ENCODE measurements around the gene LIMK2. TPM values are rescaled to one million over a fixed set of nuclear protein-coding genes. Genes with fewer than 3 reads are reported as not detected.

LIMK2 gene
- total RNA-seq, 2 experiments from 2014 or later = 48.6 to 54.5 TPM

- Mint-ChIP-seq H3K27ac (peak overlapping the region; percentile 65), H3K36me3 (ENCODE audit: low read depth) (peaks cover 50% of the 10 kb centered on the region), H3K4me3 (no peak overlapping the region), H3K9me3 (no peaks in the 10 kb centered on the region), H3K4me1 (peaks cover 31% of the 10 kb centered on the region), H3K27me3 (no peaks in the 10 kb centered on the region)
- no peak for DNase-seq
- ChIA-PET CTCF (interaction anchor here (1.1 to 2.6 kb wide), 4 partner anchors 9 to 61 kb away, joined by 4 to 13 read pairs (median 6); partner anchors contain the start of gene LIMK2), POLR2A (no interaction called here)
Measured at GRCh38 chr22:31271485-31271884, 59.4 kb downstream of the LIMK2 start.

GRCh38 chr22:31272522-31273446 is 60.7 kb downstream of the LIMK2 start:
- Mint-ChIP-seq H3K27me3 (no peaks in the 10 kb centered on the region), H3K9me3 (no peaks in the 10 kb centered on the region), H3K4me3 (no peak overlapping the region), H3K27ac (peak overlapping the region; percentile 13), H3K36me3 (ENCODE audit: low read depth) (peaks cover 51% of the 10 kb centered on the region), H3K4me1 (peaks cover 41% of the 10 kb centered on the region)
- DNase-seq = peak; percentile 66
- ChIA-PET POLR2A (no interaction called here), CTCF (interaction anchor here (0.6 to 2.6 kb wide), 22 partner anchors 10 to 490 kb away, joined by 3 to 13 read pairs (median 4); partner anchors contain the start of genes LIMK2, PIK3IP1 and SELENOM)

- ChIA-PET CTCF (interaction anchor here (0.5 to 2.1 kb wide), 10 partner anchors 10 to 193 kb away, joined by 3 to 8 read pairs (median 3); partner anchors contain the start of genes PIK3IP1 and SMTN), POLR2A (no interaction called here)
- no peaks in the 10 kb centered on the region for H3K9me3 Mint-ChIP-seq
- H3K4me1 Mint-ChIP-seq = peaks cover 50% of the 10 kb centered on the region
- peak overlapping the region; percentile 10 for H3K27ac Mint-ChIP-seq
- DNase-seq = no peak
- no peaks in the 10 kb centered on the region for H3K27me3 Mint-ChIP-seq
- H3K4me3 Mint-ChIP-seq = no peak overlapping the region
- peaks cover 54% of the 10 kb centered on the region for H3K36me3 Mint-ChIP-seq (ENCODE audit: low read depth)
Measured at GRCh38 chr22:31274017-31274416, 61.9 kb downstream of the LIMK2 start.

- Mint-ChIP-seq H3K36me3 (ENCODE audit: low read depth) (peaks cover 60% of the 10 kb centered on the region), H3K27ac (peak overlapping the region; percentile 70), H3K27me3 (no peaks in the 10 kb centered on the region), H3K4me1 (peaks cover 60% of the 10 kb centered on the region), H3K9me3 (no peaks in the 10 kb centered on the region), H3K4me3 (no peak overlapping the region)
- DNase-seq = no peak
- ChIA-PET POLR2A (no interaction called here), CTCF (interaction anchor here (0.6 to 1.4 kb wide), 5 partner anchors 10 to 193 kb away, joined by 3 to 6 read pairs (median 3); no protein-coding TSS in a partner anchor)
Measured at GRCh38 chr22:31275018-31275417, 62.9 kb downstream of the LIMK2 start.

- Mint-ChIP-seq H3K9me3 (no peaks in the 10 kb centered on the region), H3K4me1 (peaks cover 63% of the 10 kb centered on the region), H3K36me3 (ENCODE audit: low read depth) (peaks cover 65% of the 10 kb centered on the region), H3K27ac (peak overlapping the region; percentile 63), H3K4me3 (no peak overlapping the region), H3K27me3 (no peaks in the 10 kb centered on the region)
- ChIA-PET CTCF (interaction anchor here (0.7 to 1.4 kb wide), 3 partner anchors 9 to 27 kb away, joined by 3 to 6 read pairs (median 3); no protein-coding TSS in a partner anchor), POLR2A (no interaction called here)
- no peak for DNase-seq
Measured at GRCh38 chr22:31275576-31275975, 63.5 kb downstream of the LIMK2 start.

GRCh38 chr22:31276426-31277167 is 64.5 kb downstream of the LIMK2 start:
- POLR2A ChIA-PET = no interaction called here
- Mint-ChIP-seq H3K27ac (no peak overlapping the region), H3K36me3 (ENCODE audit: low read depth) (peaks cover 71% of the 10 kb centered on the region), H3K27me3 (no peaks in the 10 kb centered on the region), H3K4me1 (peaks cover 67% of the 10 kb centered on the region), H3K4me3 (no peak overlapping the region), H3K9me3 (no peaks in the 10 kb centered on the region)
- CTCF ChIA-PET = interaction anchor here (0.6 to 2.0 kb wide), 3 partner anchors 13 to 118 kb away, joined by 4 to 7 read pairs (median 4); partner anchors contain the start of gene PIK3IP1
- no peak for DNase-seq

GRCh38 chr22:31277741-31278140 is 65.6 kb downstream of the LIMK2 start:
- peaks cover 79% of the 10 kb centered on the region for H3K36me3 Mint-ChIP-seq (ENCODE audit: low read depth)
- H3K4me3 Mint-ChIP-seq = peak overlapping the region; percentile 22
- peak overlapping the region; percentile 99 for H3K27ac Mint-ChIP-seq
- no peaks in the 10 kb centered on the region for H3K27me3 Mint-ChIP-seq
- CTCF ChIA-PET = interaction anchor here (0.7 to 2.0 kb wide), 5 partner anchors 12 to 1626 kb away, joined by 3 to 7 read pairs (median 4); partner anchors contain the start of gene PIK3IP1
- H3K9me3 Mint-ChIP-seq = no peaks in the 10 kb centered on the region
- POLR2A ChIA-PET = no interaction called here
- no peak for DNase-seq
- peaks cover 68% of the 10 kb centered on the region for H3K4me1 Mint-ChIP-seq

GRCh38 chr22:31278151-31278621 is 66.1 kb downstream of the LIMK2 start:
- CTCF ChIA-PET = interaction anchor here (0.6 to 2.0 kb wide), 6 partner anchors 12 to 480 kb away, joined by 3 to 7 read pairs (median 4); partner anchors contain the start of gene PIK3IP1
- H3K4me3 Mint-ChIP-seq = peak overlapping the region; percentile 22
- no peak for DNase-seq

GRCh38 chr22:31278626-31279326 is 66.7 kb downstream of the LIMK2 start:
- Mint-ChIP-seq H3K4me1 (peaks cover 73% of the 10 kb centered on the region), H3K4me3 (peak overlapping the region; percentile 47), H3K27ac (peak overlapping the region; percentile 99), H3K36me3 (ENCODE audit: low read depth) (peaks cover 83% of the 10 kb centered on the region), H3K27me3 (no peaks in the 10 kb centered on the region), H3K9me3 (no peaks in the 10 kb centered on the region)
- ChIA-PET POLR2A (interaction anchor here (0.6 kb wide), 1 partner anchor 10 kb away, joined by 6 read pairs; no protein-coding TSS in a partner anchor), CTCF (interaction anchor here (0.6 to 2.0 kb wide), 8 partner anchors 10 to 480 kb away, joined by 3 to 9 read pairs (median 4); partner anchors contain the start of gene PIK3IP1)
- DNase-seq = peak; percentile 70

More at GRCh38 chr22:31278151-31278621, 66.1 kb downstream of the LIMK2 start:
- Mint-ChIP-seq H3K4me1 (peaks cover 68% of the 10 kb centered on the region), H3K27ac (peak overlapping the region; percentile 99), H3K27me3 (no peaks in the 10 kb centered on the region), H3K9me3 (no peaks in the 10 kb centered on the region), H3K36me3 (ENCODE audit: low read depth) (peaks cover 79% of the 10 kb centered on the region)
- POLR2A ChIA-PET = no interaction called here

GRCh38 chr22:31279327-31279669 is 67.2 kb downstream of the LIMK2 start:
- ChIA-PET POLR2A (interaction anchor here (0.5 to 0.6 kb wide), 3 partner anchors 10 to 112 kb away, joined by 3 to 6 read pairs (median 6); no protein-coding TSS in a partner anchor), CTCF (interaction anchor here (1.1 to 1.6 kb wide), 3 partner anchors 11 to 29 kb away, joined by 3 to 9 read pairs (median 7); partner anchors contain the start of gene PIK3IP1)
- Mint-ChIP-seq H3K4me1 (peaks cover 76% of the 10 kb centered on the region), H3K4me3 (peak overlapping the region; percentile 47), H3K27ac (peak overlapping the region; percentile 99), H3K27me3 (no peaks in the 10 kb centered on the region), H3K36me3 (ENCODE audit: low read depth) (peaks cover 83% of the 10 kb centered on the region), H3K9me3 (no peaks in the 10 kb centered on the region)
- DNase-seq = no peak

GRCh38 chr22:31279821-31280505 is 67.9 kb downstream of the LIMK2 start:
- ChIA-PET POLR2A (interaction anchor here (0.5 to 0.6 kb wide), 2 partner anchors 59 to 113 kb away, joined by 3 to 6 read pairs; no protein-coding TSS in a partner anchor), CTCF (interaction anchor here (1.1 to 1.5 kb wide), 2 partner anchors 11 to 12 kb away, joined by 3 to 9 read pairs; partner anchors contain the start of gene PIK3IP1)
- H3K27ac Mint-ChIP-seq = peak overlapping the region; percentile 99
- peak overlapping the region; percentile 47 for H3K4me3 Mint-ChIP-seq
- peaks cover 85% of the 10 kb centered on the region for H3K36me3 Mint-ChIP-seq (ENCODE audit: low read depth)
- DNase-seq = no peak
- no peaks in the 10 kb centered on the region for H3K27me3 Mint-ChIP-seq
- H3K9me3 Mint-ChIP-seq = no peaks in the 10 kb centered on the region
- peaks cover 79% of the 10 kb centered on the region for H3K4me1 Mint-ChIP-seq
